ENCODE measurements around the gene CCL18.
"Not testable (repeated sequence)": the region's sequence is repeated elsewhere in the genome, so short reads cannot be mapped to it uniquely, and the experiment has no call there.

DNA sequence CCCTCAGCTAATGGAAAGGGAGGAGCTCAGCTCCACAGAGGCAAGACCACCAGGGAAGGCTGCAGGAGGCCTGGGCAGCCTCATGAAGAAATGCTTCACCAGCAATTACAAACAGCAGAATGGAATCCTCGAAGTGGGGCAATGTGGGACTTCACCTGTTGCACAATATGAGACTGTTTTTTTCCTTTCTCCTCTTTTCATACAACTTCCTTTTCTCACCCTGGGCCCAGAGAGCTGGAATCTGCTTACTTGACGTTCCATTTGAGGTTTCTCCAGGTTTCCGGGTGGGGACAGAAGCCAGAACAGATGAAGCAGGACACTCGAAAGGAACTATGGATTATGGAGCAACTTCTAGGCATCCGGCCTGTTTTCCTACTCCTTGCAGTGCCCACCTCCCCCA, 44.2 kb downstream of the CCL18 start:
- not testable (repeated sequence) for TF ChIP-seq GABPA (IDR thresholded peaks at IDR 0.05; ENCODE audit: low read depth); SMC3 (IDR thresholded peaks at IDR 0.05; ENCODE audit: low read depth, low read length); JUND (IDR thresholded peaks at IDR 0.05); FOXM1 (IDR thresholded peaks at IDR 0.05; ENCODE audit: low read depth); YY1 (IDR thresholded peaks at IDR 0.05; ENCODE audit: low read depth)
- TF ChIP-seq, protein P1, sequence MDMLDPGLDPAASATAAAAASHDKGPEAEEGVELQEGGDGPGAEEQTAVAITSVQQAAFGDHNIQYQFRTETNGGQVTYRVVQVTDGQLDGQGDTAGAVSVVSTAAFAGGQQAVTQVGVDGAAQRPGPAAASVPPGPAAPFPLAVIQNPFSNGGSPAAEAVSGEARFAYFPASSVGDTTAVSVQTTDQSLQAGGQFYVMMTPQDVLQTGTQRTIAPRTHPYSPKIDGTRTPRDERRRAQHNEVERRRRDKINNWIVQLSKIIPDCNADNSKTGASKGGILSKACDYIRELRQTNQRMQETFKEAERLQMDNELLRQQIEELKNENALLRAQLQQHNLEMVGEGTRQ (IDR thresholded peaks at IDR 0.05; ENCODE audit: borderline replicate concordance, low read depth, low read length) = not testable (repeated sequence)
- TF ChIP-seq, protein P2, sequence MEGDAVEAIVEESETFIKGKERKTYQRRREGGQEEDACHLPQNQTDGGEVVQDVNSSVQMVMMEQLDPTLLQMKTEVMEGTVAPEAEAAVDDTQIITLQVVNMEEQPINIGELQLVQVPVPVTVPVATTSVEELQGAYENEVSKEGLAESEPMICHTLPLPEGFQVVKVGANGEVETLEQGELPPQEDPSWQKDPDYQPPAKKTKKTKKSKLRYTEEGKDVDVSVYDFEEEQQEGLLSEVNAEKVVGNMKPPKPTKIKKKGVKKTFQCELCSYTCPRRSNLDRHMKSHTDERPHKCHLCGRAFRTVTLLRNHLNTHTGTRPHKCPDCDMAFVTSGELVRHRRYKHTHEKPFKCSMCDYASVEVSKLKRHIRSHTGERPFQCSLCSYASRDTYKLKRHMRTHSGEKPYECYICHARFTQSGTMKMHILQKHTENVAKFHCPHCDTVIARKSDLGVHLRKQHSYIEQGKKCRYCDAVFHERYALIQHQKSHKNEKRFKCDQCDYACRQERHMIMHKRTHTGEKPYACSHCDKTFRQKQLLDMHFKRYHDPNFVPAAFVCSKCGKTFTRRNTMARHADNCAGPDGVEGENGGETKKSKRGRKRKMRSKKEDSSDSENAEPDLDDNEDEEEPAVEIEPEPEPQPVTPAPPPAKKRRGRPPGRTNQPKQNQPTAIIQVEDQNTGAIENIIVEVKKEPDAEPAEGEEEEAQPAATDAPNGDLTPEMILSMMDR (IDR thresholded peaks at IDR 0.05) = not testable (repeated sequence)
